Effector memory CD8-positive, alpha-beta T cell (primary cell): ENCODE results near the gene TXNDC12.
"Not testable (repeated sequence)": the region's sequence is repeated elsewhere in the genome, so short reads cannot be mapped to it uniquely, and the experiment has no call there.

Source experiments
- ATAC-seq: fragments of 150-1000 bp; cut with Tn5 transposase; replicated peaks from 2 replicates; pipeline ENCODE4 v1.10.0; 2021; ENCODE audit warnings: mild to moderate bottlenecking, moderate library complexity
- DNase-seq, 3 experiments: peaks; one replicate each; pipeline ENCODE4 v3.0.0; 2021
- H3K27ac Mint-ChIP-seq, 2 donors: one replicate each; pipeline ENCODE4 v1.8.0; 2022; ENCODE audit warnings: mild to moderate bottlenecking in 2 of 2, mixed read lengths in 2 of 2, moderate library complexity in 2 of 2
- H3K27me3 Mint-ChIP-seq, 2 donors: one replicate each; pipeline ENCODE4 v1.8.0; 2022; ENCODE audit warnings: mixed read lengths in 2 of 2
- H3K36me3 Mint-ChIP-seq: one replicate; pipeline ENCODE4 v1.8.0; 2022; ENCODE audit warnings: mild to moderate bottlenecking, moderate library complexity, mixed read lengths; ENCODE audit not compliant: insufficient read depth
- H3K4me1 Mint-ChIP-seq, 2 donors: one replicate each; pipeline ENCODE4 v1.8.0; 2022; ENCODE audit warnings: low read depth in 2 of 2, mixed read lengths in 2 of 2
- H3K4me3 Mint-ChIP-seq, 2 donors: one replicate each; pipeline ENCODE4 v1.8.0; 2022; ENCODE audit warnings: mild to moderate bottlenecking in 2 of 2, mixed read lengths in 2 of 2, moderate library complexity in 2 of 2
- H3K9me3 Mint-ChIP-seq, 2 donors: one replicate each; pipeline ENCODE4 v1.8.0; 2022; ENCODE audit warnings: mixed read lengths in 2 of 2

Gene TXNDC12

DNA sequence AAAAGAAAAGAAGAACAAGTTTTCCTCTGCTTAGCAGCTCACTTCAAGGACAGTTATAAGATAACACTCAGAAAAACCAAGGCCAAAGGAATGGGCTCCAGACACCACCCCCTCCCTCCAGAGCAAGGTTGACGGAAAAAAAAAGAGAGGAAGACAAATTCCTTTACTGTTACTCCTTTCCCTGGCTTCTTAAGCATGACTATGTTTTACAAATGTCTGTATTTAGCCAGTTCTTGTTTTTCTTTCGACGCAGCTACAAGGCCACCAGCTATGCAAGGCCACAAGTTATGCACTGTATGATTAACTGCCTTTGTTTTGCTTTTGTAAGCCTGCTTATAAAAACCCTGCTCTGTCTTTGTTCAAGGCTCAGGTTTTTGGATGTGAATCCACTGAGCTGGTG lies 49.4 kb downstream of the TXNDC12 start:
- H3K4me1 Mint-ChIP-seq, H3K4me3 Mint-ChIP-seq, ATAC-seq, H3K36me3 Mint-ChIP-seq, H3K27ac Mint-ChIP-seq, DNase-seq, H3K9me3 Mint-ChIP-seq: not testable (repeated sequence)
- peaks cover 22 to 41% of the 10 kb centered on the region in 2 donors for H3K27me3 Mint-ChIP-seq

- H3K4me1 Mint-ChIP-seq: no peaks in the 10 kb centered on the region
- ATAC-seq (no peak), DNase-seq (no peak)
- no peaks in the 10 kb centered on the region for H3K36me3 Mint-ChIP-seq
- no peaks in the 10 kb centered on the region for H3K9me3 Mint-ChIP-seq
- H3K27ac Mint-ChIP-seq: no peak overlapping the region
- no peak overlapping the region for H3K4me3 Mint-ChIP-seq
- peaks cover 22 to 41% of the 10 kb centered on the region in 2 donors for H3K27me3 Mint-ChIP-seq
Observed at GRCh38 chr1:52003877-52004276, 51.1 kb downstream of the TXNDC12 start.

DNA sequence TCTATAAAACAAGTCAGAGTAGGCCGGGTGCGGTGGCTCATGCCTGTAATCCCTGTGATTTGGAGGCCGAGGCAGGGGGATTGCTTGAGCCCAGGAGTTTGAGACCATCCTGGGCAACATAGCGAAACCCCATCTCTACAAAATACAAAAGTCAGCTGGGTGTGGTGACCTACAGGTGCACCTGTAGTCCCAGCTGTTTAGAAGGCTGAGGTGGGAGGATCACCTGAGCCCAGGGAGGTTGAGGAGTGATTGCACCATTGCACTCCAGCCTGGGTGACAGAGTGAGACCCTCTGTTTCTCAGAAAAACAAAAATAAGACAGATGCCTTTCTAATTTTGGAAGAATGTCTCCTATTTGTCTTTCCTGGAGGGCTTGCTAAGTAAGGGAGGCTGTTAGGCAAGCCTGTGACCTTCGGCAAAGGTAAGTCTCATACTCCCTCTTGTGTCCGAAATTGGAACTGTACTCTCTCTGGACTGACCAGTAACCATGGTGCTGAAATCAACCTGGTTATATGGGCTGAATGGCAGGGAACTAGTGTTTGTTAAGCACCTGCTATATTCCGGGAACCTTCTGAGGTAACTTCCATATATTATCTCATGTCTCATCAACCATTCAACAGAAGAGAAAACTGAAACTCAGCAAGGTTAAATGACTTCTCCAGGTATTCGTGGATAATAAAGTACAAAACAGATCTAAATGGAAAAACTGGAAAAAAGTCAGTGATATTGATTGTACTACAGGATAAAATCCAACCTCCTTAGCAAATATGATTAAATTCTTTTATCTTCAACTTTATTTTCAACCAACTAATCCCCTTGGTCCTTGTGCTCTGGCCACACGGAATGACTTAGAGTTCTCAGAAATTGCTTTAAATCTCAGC lies 52.7 kb downstream of the TXNDC12 start:
- DNase-seq: peak; percentile 74 to 77 (median 75)
- Mint-ChIP-seq H3K27me3 (peaks cover 15 to 53% of the 10 kb centered on the region in 2 donors), H3K36me3 (no peaks in the 10 kb centered on the region), H3K4me1 (no peaks in the 10 kb centered on the region), H3K27ac (no peak overlapping the region), H3K9me3 (no peaks in the 10 kb centered on the region), H3K4me3 (no peak overlapping the region)
- peak; percentile 93 for ATAC-seq

DNA sequence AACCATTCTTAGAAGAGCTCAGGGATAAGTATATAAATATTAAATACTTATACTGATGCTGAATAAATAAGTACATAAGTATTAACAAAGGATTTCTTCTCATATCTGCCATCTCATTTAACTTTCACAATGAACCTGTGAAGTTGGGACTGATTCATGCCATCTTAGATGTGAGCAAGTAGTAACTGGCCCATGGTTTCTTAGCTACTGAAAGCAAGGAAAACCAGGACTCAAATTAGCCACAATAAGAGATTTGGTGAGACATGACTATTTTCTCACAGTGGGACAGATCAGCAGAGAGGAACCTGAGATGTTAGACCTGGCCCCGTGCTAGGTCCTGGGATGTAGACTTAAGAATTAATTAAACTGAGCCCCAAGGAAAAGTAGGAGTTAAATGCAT lies 56.3 kb downstream of the TXNDC12 start:
- Mint-ChIP-seq H3K4me3 (no peak overlapping the region), H3K4me1 (no peaks in the 10 kb centered on the region), H3K27me3 (peaks cover 5 to 30% of the 10 kb centered on the region in 2 donors), H3K9me3 (no peaks in the 10 kb centered on the region), H3K27ac (no peak overlapping the region), H3K36me3 (no peaks in the 10 kb centered on the region)
- DNase-seq (no peak), ATAC-seq (no peak)

- Mint-ChIP-seq H3K4me1 (no peaks in the 10 kb centered on the region), H3K36me3 (no peaks in the 10 kb centered on the region), H3K4me3 (no peak overlapping the region), H3K27ac (peak overlapping the region in 1 of 2 donors; percentile 3), H3K9me3 (no peaks in the 10 kb centered on the region), H3K27me3 (peaks cover 12 to 35% of the 10 kb centered on the region in 2 donors)
- DNase-seq: no peak
- no peak for ATAC-seq
Observed at GRCh38 chr1:51997974-51998382, 57.0 kb downstream of the TXNDC12 start.

GRCh38 chr1:51990478-51990965 lies 64.5 kb downstream of the TXNDC12 start, which contains the start of gene RAB3B:
RAB3B (minus strand) TSS chr1:51990700; CDS start chr1:51977117, 13,583 bp downstream.
- Mint-ChIP-seq H3K9me3 (no peaks in the 10 kb centered on the region), H3K4me1 (peaks cover 17% of the 10 kb centered on the region in 2 donors), H3K36me3 (no peaks in the 10 kb centered on the region), H3K27ac (peak within 1 kb of the TSS; percentile 53 to 60), H3K27me3 (peaks cover 26 to 38% of the 10 kb centered on the region in 2 donors), H3K4me3 (peak within 1 kb of the TSS; percentile 82)
- peak; percentile 54 to 62 (median 62) for DNase-seq
- ATAC-seq: peak; percentile 87

GRCh38 chr1:51989582-51990477 lies 65.2 kb downstream of the TXNDC12 start:
- Mint-ChIP-seq H3K36me3 (no peaks in the 10 kb centered on the region), H3K4me1 (peaks cover 17% of the 10 kb centered on the region in 2 donors), H3K27ac (peak overlapping the region; percentile 48 to 60), H3K27me3 (peaks cover 26 to 38% of the 10 kb centered on the region in 2 donors), H3K4me3 (peak overlapping the region; percentile 72 to 80), H3K9me3 (no peaks in the 10 kb centered on the region)
- no peak for ATAC-seq
- no peak for DNase-seq

DNA sequence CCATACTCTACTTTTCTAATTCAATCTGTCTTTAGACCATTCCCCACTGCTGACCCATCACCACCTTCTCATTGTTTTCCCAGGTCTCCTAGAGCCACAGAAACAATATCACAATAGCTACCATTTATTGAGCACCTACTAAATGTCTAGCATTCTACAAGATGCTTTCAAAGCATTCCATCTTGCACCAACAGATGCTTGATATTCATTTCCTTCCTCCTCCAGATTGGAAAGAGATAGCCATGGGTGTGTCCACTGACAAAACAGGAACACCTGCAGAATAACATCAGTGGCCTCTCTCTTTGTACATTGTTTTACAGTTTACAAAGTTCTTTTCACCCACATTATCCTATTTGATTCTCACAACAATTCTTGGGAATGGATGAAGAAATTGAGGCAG lies 66.7 kb downstream of the TXNDC12 start:
- DNase-seq (no peak), ATAC-seq (no peak)
- Mint-ChIP-seq H3K9me3 (no peaks in the 10 kb centered on the region), H3K36me3 (no peaks in the 10 kb centered on the region), H3K27me3 (peaks cover 17 to 28% of the 10 kb centered on the region in 2 donors), H3K4me1 (peaks cover 17% of the 10 kb centered on the region in 2 donors), H3K4me3 (peak overlapping the region in 1 of 2 donors; percentile 14), H3K27ac (no peak overlapping the region)

- Mint-ChIP-seq H3K4me3 (no peak overlapping the region), H3K27me3 (peaks cover 1 to 12% of the 10 kb centered on the region in 2 donors), H3K4me1 (peaks cover 15 to 17% of the 10 kb centered on the region in 2 donors)
Observed at GRCh38 chr1:51986718-51987117, 68.3 kb downstream of the TXNDC12 start.

GRCh38 chr1:51982161-51982560 lies 72.8 kb downstream of the TXNDC12 start:
- no peak for ATAC-seq
- Mint-ChIP-seq H3K4me3 (no peak overlapping the region), H3K36me3 (no peaks in the 10 kb centered on the region), H3K27me3 (no peaks in the 10 kb centered on the region), H3K27ac (no peak overlapping the region), H3K4me1 (no peaks in the 10 kb centered on the region), H3K9me3 (no peaks in the 10 kb centered on the region)
- no peak for DNase-seq

More at GRCh38 chr1:51986718-51987117, 68.3 kb downstream of the TXNDC12 start:
- no peak for DNase-seq
- H3K9me3 Mint-ChIP-seq: no peaks in the 10 kb centered on the region
- ATAC-seq: no peak
- H3K27ac Mint-ChIP-seq: no peak overlapping the region
- no peaks in the 10 kb centered on the region for H3K36me3 Mint-ChIP-seq

- Mint-ChIP-seq H3K4me3 (no peak overlapping the region), H3K27ac (no peak overlapping the region), H3K36me3 (no peaks in the 10 kb centered on the region), H3K27me3 (no peaks in the 10 kb centered on the region), H3K4me1 (no peaks in the 10 kb centered on the region), H3K9me3 (no peaks in the 10 kb centered on the region)
- DNase-seq: no peak
- ATAC-seq: no peak
Observed at GRCh38 chr1:51981555-51981954, 73.4 kb downstream of the TXNDC12 start.

- Mint-ChIP-seq H3K27me3 (no peaks in the 10 kb centered on the region), H3K36me3 (no peaks in the 10 kb centered on the region), H3K27ac (no peak overlapping the region), H3K4me1 (no peaks in the 10 kb centered on the region), H3K9me3 (no peaks in the 10 kb centered on the region), H3K4me3 (no peak overlapping the region)
- ATAC-seq: no peak
- no peak for DNase-seq
Observed at GRCh38 chr1:51978099-51978498, 76.9 kb downstream of the TXNDC12 start.

- no peak for ATAC-seq
- DNase-seq: no peak
- H3K27me3 Mint-ChIP-seq: no peaks in the 10 kb centered on the region
- H3K27ac Mint-ChIP-seq: no peak overlapping the region
- no peaks in the 10 kb centered on the region for H3K4me1 Mint-ChIP-seq
- no peak overlapping the region for H3K4me3 Mint-ChIP-seq
- H3K36me3 Mint-ChIP-seq: no peaks in the 10 kb centered on the region
- H3K9me3 Mint-ChIP-seq: no peaks in the 10 kb centered on the region
Observed at GRCh38 chr1:51976846-51977602, 78.0 kb downstream of the TXNDC12 start.
